Islet precursor cell (in vitro differentiated cells): ENCODE data around the gene BTBD9.

Source experiments
- DNase-seq: peaks from one replicate; pipeline ENCODE4 v3.0.0-alpha.2; 2018

BTBD9 gene

GRCh38 chr6:38169977-38170526 lies 469.7 kb downstream of the BTBD9 start:
- peak; percentile 72 for DNase-seq

GRCh38 chr6:38169221-38169976 lies 470.3 kb downstream of the BTBD9 start:
- DNase-seq: no peak

GRCh38 chr6:38168699-38169098 lies 471.0 kb downstream of the BTBD9 start:
- DNase-seq: no peak

GRCh38 chr6:38168126-38168525 lies 471.6 kb downstream of the BTBD9 start:
- DNase-seq: no peak

- no peak for DNase-seq
These were observed 472.1 kb downstream of the BTBD9 start for GRCh38 chr6:38167598-38167997.

GRCh38 chr6:38166411-38167240 lies 473.1 kb downstream of the BTBD9 start:
- no peak for DNase-seq

- no peak for DNase-seq
These were observed 475.0 kb downstream of the BTBD9 start for GRCh38 chr6:38164671-38165108.

- no peak for DNase-seq
These were observed 475.6 kb downstream of the BTBD9 start for GRCh38 chr6:38164131-38164481.

- DNase-seq: no peak
These were observed 476.3 kb downstream of the BTBD9 start for GRCh38 chr6:38163186-38164130.

GRCh38 chr6:38162493-38163185 lies 477.1 kb downstream of the BTBD9 start:
- DNase-seq: no peak

- DNase-seq: no peak
These were observed 477.8 kb downstream of the BTBD9 start for GRCh38 chr6:38161754-38162492.

- DNase-seq: no peak
These were observed 478.4 kb downstream of the BTBD9 start for GRCh38 chr6:38161331-38161730.

- DNase-seq: no peak
These were observed 478.9 kb downstream of the BTBD9 start for GRCh38 chr6:38160831-38161230.

- no peak for DNase-seq
These were observed 480.1 kb downstream of the BTBD9 start for GRCh38 chr6:38159596-38159995.

- DNase-seq: no peak
These were observed 480.9 kb downstream of the BTBD9 start for GRCh38 chr6:38158762-38159350.

- no peak for DNase-seq
These were observed 481.8 kb downstream of the BTBD9 start for GRCh38 chr6:38157905-38158304.

- DNase-seq: no peak
These were observed 482.7 kb downstream of the BTBD9 start for GRCh38 chr6:38156818-38157565.

GRCh38 chr6:38155621-38156204 lies 484.0 kb downstream of the BTBD9 start:
- no peak for DNase-seq

- no peak for DNase-seq
These were observed 484.6 kb downstream of the BTBD9 start for GRCh38 chr6:38155144-38155543.

GRCh38 chr6:38154731-38155130 lies 485.0 kb downstream of the BTBD9 start:
- DNase-seq: no peak
